Endothelial cell (in vitro differentiated cells): Measurements from ENCODE around the gene TRIM66. TPM values are rescaled to one million over a fixed set of nuclear protein-coding genes. Genes with fewer than 3 reads are reported as not detected.

Experiments used
- DNase-seq: peaks from one replicate; pipeline ENCODE4 v3.0.0; 2021; ENCODE audit warnings: low spot score
- H3K27ac Mint-ChIP-seq: one replicate; pipeline ENCODE4 v1.8.0; 2021; ENCODE audit warnings: mixed read lengths, inconsistent platforms; ENCODE audit not compliant: unreplicated experiment
- H3K27me3 Mint-ChIP-seq: one replicate; pipeline ENCODE4 v1.8.0; 2021; ENCODE audit warnings: mild to moderate bottlenecking, moderate library complexity, mixed read lengths, inconsistent platforms; ENCODE audit not compliant: unreplicated experiment
- H3K36me3 Mint-ChIP-seq: one replicate; pipeline ENCODE4 v1.8.0; 2021; ENCODE audit warnings: mild to moderate bottlenecking, low read depth, mixed read lengths, inconsistent platforms; ENCODE audit not compliant: unreplicated experiment
- H3K4me1 Mint-ChIP-seq: one replicate; pipeline ENCODE4 v1.8.0; 2021; ENCODE audit warnings: mild to moderate bottlenecking, mixed read lengths, inconsistent platforms; ENCODE audit not compliant: unreplicated experiment
- H3K4me3 Mint-ChIP-seq: one replicate; pipeline ENCODE4 v1.8.0; 2021; ENCODE audit warnings: mild to moderate bottlenecking, mixed read lengths, inconsistent platforms; ENCODE audit not compliant: unreplicated experiment
- H3K9me3 Mint-ChIP-seq: one replicate; pipeline ENCODE4 v1.8.0; 2021; ENCODE audit warnings: mixed read lengths, inconsistent platforms; ENCODE audit not compliant: unreplicated experiment
- total RNA-seq: library from RNA; stranded (reverse); fragmentation: NEBNext Ultra II Directional; extraction: Animal tissue kit (Norgen Biotek cat#: 25700); gene quantifications from one replicate; pipeline ENCODE4 v1.2.1, GENCODE V29; 2021; ENCODE audit not compliant: unreplicated experiment
- TF ChIP-seq, protein P1 (sequence below): fragments of 200-600 bp; sonication (generic); IDR thresholded peaks from one replicate; pipeline ENCODE4 v1.5.0; 2021; ENCODE audit warnings: antibody characterized with exemption; ENCODE audit not compliant: unreplicated experiment

Gene TRIM66
- total RNA-seq, 1 donor from 2014 or later: 11.4 TPM

DNA sequence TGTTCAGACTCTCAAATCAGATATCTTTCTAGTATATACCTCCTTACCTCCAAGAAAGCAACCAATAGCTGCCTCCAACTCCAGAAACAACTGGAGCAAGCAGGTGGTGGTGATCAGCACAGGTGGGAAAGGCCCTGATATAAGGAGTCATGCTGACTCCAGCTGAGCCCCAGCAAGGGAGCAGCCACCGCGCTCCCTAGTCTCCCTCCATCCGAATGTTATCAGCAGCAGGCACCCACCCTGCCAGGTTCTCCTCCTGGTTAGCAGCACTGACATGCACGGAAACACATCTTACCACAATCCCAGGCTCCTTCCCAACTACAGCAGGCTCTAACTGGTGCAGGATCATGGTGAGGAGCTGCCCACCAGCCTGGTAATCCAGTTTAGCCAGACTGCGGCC, 69.9 kb downstream of the TRIM66 start:
- TF ChIP-seq, protein P1, sequence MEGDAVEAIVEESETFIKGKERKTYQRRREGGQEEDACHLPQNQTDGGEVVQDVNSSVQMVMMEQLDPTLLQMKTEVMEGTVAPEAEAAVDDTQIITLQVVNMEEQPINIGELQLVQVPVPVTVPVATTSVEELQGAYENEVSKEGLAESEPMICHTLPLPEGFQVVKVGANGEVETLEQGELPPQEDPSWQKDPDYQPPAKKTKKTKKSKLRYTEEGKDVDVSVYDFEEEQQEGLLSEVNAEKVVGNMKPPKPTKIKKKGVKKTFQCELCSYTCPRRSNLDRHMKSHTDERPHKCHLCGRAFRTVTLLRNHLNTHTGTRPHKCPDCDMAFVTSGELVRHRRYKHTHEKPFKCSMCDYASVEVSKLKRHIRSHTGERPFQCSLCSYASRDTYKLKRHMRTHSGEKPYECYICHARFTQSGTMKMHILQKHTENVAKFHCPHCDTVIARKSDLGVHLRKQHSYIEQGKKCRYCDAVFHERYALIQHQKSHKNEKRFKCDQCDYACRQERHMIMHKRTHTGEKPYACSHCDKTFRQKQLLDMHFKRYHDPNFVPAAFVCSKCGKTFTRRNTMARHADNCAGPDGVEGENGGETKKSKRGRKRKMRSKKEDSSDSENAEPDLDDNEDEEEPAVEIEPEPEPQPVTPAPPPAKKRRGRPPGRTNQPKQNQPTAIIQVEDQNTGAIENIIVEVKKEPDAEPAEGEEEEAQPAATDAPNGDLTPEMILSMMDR: no peak

DNA sequence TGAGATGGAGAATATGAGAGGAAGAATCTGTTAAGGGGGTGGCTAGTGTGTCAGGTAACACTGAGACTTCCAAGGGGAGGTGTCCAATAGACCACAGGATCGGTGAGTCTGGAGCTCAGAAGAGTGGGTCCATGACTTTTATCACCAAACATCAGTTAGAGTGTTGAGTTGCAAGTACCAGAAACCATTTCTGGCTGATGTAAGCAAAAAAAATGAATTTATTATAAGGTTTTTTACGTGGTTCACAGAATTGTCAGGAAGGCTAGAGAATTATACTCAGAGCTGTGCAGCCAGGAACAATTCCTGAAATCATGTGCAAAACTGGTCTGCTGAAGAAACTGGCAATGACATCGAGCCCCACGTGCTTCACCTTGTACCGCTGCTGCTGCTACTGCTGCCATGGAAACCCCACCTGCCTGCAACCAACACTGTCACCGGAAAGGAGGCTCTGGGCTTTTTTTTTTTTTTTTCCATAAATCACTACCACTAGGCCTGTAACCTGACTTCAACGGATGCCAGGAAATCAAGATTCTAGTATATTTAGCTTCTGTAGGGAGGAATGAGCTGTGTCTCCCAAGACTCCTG, 71.8 kb downstream of the TRIM66 start:
- TF ChIP-seq, protein P1: no peak
- H3K9me3 Mint-ChIP-seq: no peaks in the 10 kb centered on the region
- H3K4me3 Mint-ChIP-seq: peak overlapping the region; percentile 5
- peak; percentile 22 for DNase-seq
- no peaks in the 10 kb centered on the region for H3K36me3 Mint-ChIP-seq
- H3K27ac Mint-ChIP-seq: peak overlapping the region; percentile 84
- peaks cover 47% of the 10 kb centered on the region for H3K4me1 Mint-ChIP-seq
- peaks cover 6% of the 10 kb centered on the region for H3K27me3 Mint-ChIP-seq

More for the DNA sequence above, 69.9 kb downstream of the TRIM66 start:
- Mint-ChIP-seq H3K36me3 (peaks cover 2% of the 10 kb centered on the region), H3K27ac (peak overlapping the region; percentile 99), H3K4me1 (peaks cover 49% of the 10 kb centered on the region), H3K9me3 (no peaks in the 10 kb centered on the region), H3K4me3 (peak overlapping the region; percentile 61), H3K27me3 (peaks cover 6% of the 10 kb centered on the region)
- no peak for DNase-seq

DNA sequence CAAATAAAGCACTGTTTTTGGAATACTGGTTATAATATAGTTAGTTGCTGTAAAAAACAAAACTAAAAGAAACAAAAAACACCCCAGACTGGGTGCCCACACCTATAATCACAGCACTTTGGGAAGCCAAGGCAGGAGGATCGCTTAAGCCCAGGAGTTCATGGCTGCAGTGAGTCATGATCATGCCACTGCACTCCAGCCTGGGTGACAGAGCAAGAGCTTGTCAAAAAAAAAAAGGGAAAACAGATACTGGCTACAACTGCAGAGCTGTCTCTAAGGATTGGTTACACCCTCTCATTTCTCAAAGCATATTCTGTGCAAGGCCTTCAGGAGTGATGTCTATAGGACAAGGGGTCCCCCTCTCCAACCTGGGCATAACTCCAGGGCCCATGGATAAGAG, 73.8 kb downstream of the TRIM66 start:
- no peak overlapping the region for H3K4me3 Mint-ChIP-seq
- H3K4me1 Mint-ChIP-seq: peaks cover 38% of the 10 kb centered on the region
- no peaks in the 10 kb centered on the region for H3K36me3 Mint-ChIP-seq
- no peaks in the 10 kb centered on the region for H3K9me3 Mint-ChIP-seq
- H3K27me3 Mint-ChIP-seq: peaks cover 4% of the 10 kb centered on the region
- no peak overlapping the region for H3K27ac Mint-ChIP-seq
- no peak for DNase-seq
- TF ChIP-seq, protein P1: no peak

DNA sequence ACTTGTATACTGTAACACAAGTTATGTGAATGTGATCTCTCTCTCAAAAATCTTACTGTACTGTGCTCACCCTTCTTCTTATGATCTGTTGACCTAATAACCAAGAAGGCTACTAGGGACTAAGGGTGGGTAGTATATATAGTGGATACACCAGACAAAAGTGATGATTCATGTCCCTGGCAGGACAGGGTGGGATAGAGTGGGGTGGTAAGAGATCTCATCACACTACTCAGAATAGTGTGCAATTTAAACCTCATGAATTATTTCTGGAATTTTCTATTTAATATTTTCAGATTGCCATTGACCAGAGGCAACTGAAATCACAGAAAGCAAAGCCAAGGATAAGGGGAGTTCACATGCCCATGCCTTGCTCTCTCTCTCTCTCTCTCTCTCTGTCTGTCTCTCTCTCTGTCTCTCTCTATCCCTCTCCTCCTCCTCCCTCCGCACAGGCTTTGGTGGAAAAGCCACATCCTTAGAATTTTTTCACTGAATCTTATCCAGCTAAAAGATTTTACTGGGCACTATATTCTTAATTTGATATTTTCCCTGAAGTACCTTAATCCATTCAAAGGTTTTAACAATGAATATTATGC, 76.4 kb downstream of the TRIM66 start:
- Mint-ChIP-seq H3K4me3 (no peak overlapping the region), H3K9me3 (no peaks in the 10 kb centered on the region), H3K27ac (no peak overlapping the region), H3K36me3 (no peaks in the 10 kb centered on the region), H3K27me3 (no peaks in the 10 kb centered on the region), H3K4me1 (peaks cover 20% of the 10 kb centered on the region)
- TF ChIP-seq, protein P1: no peak
- DNase-seq: no peak

DNA sequence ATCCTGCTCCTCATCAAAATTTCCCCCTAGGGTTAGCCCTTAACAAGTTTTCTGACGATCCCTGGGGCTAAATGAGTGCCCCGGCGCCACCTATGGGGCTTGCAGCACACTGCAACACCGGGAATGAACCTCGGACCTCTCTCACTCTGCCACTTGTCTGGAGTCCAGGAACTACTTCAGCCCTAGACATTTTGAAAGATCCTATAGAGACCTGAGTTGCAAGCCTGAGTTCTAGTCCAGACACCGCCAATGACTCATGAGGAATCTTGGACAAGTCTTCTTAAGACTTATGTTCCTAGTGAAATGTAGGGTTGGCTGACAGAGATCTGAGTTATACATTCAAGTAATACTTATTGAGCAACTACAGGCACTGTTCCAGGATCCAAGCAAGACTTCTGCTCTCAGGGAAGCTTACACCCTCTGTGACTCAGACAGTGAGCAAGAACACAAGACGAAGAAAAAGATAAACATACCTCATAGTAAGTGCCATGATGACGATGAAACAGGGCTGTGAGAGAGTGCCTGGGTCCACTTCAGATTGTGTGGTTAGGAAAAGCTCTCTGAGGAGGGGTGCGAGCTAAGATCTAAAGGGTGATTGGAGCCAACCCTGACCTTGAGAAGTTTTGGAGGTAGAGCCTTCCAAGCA, 78.3 kb downstream of the TRIM66 start:
- H3K9me3 Mint-ChIP-seq: no peaks in the 10 kb centered on the region
- no peaks in the 10 kb centered on the region for H3K27me3 Mint-ChIP-seq
- H3K36me3 Mint-ChIP-seq: no peaks in the 10 kb centered on the region
- DNase-seq: peak; percentile 68
- peaks cover 9% of the 10 kb centered on the region for H3K4me1 Mint-ChIP-seq
- H3K4me3 Mint-ChIP-seq: no peak overlapping the region
- no peak overlapping the region for H3K27ac Mint-ChIP-seq
- TF ChIP-seq, protein P1: peak; percentile 85
